ENCODE measurements around the gene PARD3.

Gene PARD3

DNA sequence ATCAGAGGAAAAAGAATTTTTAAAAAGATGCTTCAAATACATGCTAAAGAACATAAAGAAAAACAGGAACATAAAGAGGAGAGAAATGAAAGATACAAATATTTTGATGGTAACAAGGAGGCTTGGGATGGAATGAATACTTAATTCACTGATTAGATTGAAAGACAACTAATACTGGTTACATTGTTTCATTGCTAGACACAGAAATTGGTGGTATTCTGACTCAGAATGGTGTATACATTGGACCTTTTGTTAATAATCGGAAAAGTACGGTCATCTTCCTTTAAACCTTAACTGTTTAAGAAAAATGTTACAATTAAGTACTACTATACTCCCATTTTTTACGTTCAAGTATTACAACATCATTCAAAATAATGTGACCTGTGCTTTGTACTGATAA lies 567.5 kb downstream of the PARD3 start:
- in situ Hi-C loops (cut with MboI; ENCODE audit: low sequenced_read_pairs) = no loop called here

DNA sequence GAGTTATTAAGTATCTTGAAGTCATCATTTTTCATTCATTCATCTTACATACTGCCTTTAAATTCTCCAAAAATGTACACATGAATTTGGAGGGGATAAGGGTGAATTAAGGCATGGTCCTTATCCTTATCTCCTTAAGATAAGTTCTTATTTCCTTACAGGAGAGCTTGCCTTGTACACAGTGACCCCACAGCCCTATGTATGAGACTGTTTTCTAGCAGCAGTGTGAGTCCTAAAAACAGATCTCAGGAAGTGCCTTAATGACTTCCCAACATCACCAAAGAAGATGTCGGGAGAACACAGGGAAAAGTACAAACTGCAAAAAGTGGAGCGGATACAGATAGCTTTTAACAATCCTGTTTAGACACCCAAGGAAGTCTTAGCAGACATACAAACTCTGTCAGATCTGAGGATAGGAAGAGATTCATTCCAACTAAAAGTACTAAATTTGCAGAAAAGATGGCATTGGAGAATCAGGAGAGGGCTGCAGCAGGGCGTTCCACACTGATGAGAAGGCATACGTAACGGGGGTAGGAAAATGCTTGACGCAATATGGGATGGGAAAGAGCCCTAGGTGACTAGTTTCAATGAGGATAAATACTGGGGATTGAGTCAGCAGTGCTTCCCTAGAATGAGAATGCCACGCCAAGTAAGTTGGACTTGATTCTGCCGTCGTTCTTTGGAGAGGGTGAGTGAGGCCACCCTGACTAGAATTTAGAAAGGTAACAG lies 570.2 kb downstream of the PARD3 start:
- in situ Hi-C loops (cut with MboI; ENCODE audit: low sequenced_read_pairs) = no loop called here

DNA sequence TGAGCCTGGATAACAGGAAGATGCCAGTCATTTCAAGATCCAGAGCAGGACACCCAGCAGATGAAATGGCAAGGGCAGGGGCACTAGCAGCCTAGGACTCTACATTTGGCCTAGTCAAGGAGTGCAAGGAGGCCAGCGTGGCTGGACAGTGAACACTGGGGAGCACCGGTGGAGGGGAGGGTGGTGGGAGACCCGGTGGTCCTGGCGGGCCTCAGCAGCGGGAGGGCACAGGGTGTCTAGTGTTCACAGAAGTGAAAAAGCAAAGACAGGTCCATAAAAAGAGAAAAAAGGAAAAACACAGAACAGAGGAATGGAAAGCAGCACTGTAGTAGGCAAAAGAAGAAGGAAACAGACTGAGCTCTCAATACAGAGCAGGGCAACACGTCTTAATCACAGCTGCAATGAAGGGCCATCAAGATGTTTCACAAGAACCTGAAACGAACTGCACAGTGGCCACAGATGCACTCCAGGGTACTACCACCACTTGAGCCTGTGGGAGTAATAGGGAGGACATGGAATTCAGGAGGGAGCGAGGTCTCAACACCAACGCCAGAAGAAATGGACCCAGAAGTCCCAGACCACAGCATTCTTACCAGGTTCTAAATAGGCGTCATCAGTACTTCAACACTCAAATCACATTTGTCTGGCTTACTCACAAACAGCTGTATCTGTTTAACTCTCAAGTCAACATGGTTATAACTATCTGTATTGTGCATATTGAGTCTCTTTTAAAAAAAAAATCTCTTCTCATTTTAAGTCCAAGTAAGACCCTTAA lies 573.7 kb downstream of the PARD3 start:
- in situ Hi-C loops (cut with MboI; ENCODE audit: low sequenced_read_pairs) = no loop called here

DNA sequence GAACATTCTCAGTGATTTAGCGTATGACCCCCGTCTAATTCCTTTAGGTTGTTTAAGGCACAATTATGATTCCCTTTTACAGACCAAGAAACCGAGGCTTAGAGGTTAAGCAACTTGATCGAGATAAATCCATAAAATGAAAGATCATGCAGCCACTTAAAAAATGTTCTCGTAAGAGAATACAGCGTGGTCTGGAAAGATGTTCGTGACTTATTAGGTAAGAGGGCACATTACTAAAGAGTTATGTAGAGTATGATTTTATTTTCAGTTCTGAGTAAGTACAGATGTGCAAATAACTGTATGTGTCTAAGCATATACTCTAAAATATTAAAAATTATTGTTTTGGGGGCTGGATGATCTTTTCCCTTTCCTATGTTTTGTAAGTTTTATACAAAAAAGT lies 575.1 kb downstream of the PARD3 start:
- in situ Hi-C loops (cut with MboI; ENCODE audit: low sequenced_read_pairs) = no loop called here

DNA sequence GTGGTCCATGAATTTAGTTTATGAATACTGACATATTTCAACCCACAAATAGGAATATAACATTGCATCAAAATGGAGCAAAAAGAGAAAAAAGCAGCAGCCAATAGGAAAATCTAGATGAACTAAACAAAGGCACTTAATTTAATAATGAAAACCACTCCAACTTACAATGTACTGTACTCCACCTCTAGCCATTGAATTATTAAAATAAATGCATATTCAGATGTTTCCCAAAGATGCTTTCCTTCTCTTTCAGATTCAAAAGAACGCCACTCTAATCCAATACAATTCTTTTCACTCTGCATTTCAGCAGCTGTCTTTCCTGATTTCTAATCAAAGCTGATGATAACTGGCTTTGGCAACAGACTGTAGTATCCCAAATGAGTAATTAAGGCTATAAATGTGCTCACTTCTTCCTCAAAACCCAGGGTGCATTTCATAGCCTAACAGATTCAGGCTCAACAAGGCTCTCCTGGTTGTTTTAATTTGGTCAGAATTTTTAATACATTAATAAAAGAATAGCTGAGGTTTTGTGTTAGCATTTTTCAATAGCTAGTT lies 577.1 kb downstream of the PARD3 start:
- in situ Hi-C loops (cut with MboI; ENCODE audit: low sequenced_read_pairs) = no loop called here

DNA sequence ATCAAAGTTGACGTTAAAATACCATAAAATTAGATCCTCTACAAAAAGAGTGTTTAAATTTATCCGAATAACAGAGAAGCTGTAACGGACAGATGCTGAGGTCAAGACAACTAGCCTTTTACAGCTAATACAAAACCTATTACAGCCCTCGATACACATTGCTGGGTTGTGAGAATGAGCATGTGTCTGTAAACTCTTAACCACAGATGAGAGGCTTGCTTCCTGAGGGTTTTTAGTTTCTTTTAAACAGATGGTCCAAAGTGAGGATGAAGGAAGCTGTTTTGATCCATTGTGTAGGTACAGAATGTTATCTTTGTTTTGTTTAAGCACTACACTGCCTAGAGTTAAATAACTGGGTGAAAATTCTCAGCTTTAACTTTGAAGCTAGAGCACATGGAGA lies 578.2 kb downstream of the PARD3 start:
- in situ Hi-C loops (cut with MboI; ENCODE audit: low sequenced_read_pairs) = no loop called here

DNA sequence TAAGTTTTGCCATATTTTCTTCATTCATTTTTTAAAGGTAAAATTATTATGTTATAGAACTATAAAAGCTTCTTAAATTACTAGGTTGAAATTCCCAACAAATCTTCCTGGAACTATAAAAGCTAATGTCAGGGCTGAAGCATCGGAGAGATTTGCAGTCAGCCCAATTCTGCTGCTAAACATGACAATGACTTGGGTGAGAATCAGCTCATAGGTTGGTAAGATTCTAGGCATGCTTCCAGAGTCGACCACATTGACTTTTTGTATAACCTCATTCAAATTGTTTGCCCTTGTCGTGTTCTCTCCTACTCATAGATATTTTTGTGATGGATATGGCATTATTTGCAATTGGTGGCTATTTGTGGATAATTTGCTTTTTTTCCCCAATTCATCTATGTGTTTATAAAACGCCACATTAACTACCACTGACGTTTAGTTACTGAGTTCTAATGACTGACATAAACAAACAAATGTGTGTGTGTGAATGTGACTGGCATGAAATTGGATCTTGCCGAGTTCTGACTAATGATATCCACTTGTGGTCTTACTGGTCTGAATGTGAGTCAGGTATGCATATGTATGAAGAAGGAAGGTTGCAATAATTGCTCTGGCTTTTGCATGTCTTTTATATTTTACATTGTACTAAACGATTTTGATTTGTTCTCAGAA lies 579.8 kb downstream of the PARD3 start:
- in situ Hi-C loops (cut with MboI; ENCODE audit: low sequenced_read_pairs) = no loop called here

DNA sequence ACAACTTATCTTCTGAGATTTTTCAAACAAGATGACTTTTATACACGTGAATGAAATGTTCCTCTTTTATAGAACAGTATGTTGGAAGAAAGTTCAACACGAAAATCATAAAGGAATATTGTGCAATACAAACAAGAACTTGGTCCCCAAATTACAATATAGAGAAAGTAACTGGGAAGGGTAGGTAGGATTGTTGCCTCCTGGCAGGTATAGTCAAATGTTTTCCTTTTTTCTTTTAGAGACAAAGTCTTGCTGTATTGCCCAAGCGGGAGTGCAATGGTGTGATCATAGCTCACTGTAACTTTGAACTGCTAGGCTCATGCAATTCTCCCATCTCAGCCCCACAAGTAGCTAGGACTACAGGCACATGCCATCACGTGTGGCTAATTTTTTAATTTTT lies 582.6 kb downstream of the PARD3 start:
- in situ Hi-C loops (cut with MboI; ENCODE audit: low sequenced_read_pairs) = no loop called here

DNA sequence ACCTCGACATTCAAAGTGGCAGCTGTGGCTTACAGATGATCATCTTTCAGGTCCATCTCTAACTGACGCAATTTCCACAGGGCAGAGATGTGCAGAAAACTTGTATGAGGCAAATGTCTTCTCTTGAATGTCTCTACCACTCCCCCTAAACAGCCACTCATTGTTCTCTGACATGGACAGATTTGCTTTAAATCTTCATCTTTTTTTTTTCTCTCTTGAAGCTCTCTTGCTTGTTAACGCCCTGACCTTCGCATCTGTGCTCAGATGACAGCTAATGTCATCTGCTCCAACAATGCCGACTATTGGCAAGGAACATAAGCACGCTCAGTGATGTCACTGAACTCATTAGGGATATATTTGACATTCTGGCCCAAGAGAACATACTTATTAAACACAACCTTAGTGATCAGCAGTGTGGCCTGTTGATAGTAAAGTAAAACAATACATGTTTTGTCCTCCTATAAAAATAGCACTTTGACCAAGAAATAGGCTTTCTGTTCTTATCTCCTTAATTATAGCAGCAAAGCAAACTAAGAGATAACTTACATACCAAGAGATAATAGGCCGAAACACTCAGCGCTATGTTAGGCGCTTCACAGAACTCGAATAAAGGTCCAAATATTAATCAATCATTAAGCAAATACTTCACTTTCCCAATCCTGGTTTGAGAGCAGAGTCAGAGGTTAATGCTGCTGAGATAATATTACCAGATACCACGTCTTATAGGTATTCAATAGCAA lies 583.5 kb downstream of the PARD3 start:
- in situ Hi-C loops (cut with MboI; ENCODE audit: low sequenced_read_pairs) = no loop called here

DNA sequence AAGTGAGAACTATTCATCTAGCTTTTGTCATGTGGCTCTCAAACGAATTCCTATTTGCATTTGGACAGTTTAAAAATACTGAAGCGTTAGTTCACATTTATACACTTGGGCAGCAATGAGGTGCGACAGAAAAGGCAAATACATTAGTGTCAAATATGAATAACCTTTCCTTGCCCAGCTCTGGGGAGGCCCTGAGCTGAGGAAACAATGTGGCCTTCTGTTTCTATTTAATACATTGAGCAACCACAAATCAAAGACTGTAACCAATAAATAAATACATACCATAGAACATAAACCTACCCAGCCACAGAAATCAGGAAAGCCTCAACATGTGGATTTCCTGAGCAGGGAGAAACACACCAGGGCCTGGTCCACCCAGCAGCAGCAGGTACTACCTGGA lies 585.2 kb downstream of the PARD3 start:
- in situ Hi-C loops (cut with MboI; ENCODE audit: low sequenced_read_pairs) = no loop called here

DNA sequence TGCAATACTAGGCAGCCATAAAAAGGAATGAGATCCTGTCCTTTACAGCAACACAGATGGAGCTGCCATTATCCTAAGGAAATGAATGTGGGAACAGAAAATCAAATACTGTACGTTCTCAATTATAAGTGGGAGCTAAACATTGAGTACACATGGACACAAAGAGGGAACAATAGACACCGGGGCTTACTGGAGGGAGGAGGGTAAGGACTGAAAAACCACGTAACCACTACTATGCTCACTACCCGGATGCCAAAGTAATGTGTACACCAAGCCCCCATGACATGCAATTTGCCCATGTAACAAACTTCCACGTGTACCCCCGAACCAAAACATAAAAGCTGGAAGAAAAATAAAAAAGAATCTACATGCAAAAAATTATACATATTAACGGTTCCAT lies 587.0 kb downstream of the PARD3 start:
- in situ Hi-C loops (cut with MboI; ENCODE audit: low sequenced_read_pairs) = no loop called here

DNA sequence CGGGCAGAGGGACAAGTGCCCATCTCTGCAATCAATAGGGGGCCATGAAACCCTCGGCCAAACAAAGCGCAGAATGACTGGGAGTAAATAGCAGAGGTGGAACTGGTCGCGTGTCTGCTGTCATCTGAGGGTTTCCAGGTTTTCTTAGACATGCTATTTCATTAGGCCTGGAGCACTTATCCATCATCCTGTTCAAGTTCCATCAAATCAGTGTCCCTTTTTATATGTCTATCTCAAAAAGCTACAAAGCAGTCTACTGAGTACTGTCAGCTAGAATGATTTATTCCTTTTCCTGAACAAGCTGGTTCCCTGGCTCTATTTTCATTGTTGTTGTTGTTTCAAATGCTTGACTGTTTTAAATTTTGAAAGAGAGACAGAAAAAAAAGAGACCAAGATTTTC lies 590.5 kb downstream of the PARD3 start:
- in situ Hi-C loops (cut with MboI; ENCODE audit: low sequenced_read_pairs) = no loop called here

DNA sequence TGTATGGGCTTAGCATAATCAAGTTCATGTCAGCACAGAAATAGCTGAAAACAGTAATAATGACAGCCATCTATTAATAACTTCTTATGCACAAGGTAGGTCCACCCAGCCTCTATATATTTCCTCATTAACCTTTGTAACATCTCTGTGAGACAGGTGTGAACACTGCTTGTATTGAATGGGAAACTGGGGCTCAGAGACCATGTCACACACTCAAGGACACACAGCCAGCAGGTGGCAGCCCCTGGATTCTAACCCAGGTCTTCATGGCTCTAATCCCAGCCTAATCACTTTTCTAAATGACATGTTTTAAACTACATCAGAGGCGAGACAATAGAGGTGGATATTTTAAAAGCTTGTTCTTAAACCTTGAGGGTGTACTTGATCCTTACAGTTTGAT lies 591.4 kb downstream of the PARD3 start:
- in situ Hi-C loops (cut with MboI; ENCODE audit: low sequenced_read_pairs) = no loop called here

DNA sequence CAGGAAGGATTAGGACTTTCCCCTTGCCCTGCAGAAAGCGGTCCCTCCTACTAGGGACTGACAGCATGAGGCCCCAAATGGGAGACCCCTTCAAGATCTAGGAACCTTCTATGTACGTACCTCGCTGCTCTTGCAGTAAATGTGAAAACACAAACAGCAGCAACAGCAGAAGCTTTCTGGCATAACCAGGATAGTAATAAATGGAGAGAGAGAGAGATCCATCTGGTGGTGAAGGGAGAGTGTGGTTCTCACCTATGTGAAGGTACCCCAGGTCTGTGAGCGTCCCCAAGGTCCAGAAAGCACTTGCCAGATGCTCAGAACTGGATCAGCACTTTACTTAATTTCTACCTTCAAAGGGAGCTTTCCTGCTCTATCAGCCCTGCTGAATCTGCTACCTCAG lies 592.7 kb downstream of the PARD3 start:
- in situ Hi-C loops (cut with MboI; ENCODE audit: low sequenced_read_pairs) = no loop called here

DNA sequence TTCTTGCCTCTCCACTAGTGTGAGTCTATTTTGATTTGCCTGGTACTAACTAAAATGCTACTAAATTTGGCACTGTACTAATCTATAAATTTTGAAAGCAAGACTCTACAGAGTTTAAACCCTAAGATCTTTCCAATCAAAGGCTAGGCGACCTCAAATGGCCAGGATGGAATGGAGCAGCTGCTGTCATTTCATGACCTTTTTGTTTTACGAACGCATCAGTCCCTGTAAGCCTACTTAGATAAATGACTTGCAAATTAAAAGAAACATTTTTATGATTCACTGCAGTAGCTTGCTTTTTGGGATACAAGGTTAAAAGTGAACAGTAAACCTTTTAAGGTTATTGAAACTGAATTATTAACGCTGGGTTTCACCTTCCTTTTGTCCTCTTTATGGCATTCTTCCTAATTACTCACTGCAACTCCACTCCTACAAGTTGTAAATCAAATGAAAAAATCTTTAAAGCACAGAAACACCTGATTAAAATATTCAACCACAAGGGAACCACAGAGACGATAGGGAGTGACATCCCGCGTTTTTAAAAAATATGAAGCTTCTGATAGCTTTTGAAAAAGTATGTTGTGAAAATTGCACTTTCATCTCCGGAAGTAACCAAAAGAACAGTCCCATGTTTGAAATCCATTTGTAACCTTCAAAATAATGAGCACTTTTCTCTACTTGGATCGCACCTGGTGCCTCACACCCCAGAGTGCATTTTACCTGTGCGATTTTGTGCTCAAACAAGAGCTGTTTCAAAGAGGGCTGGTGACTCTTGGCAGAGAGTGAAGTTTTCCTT lies 595.1 kb downstream of the PARD3 start:
- in situ Hi-C loops (cut with MboI; ENCODE audit: low sequenced_read_pairs) = no loop called here

DNA sequence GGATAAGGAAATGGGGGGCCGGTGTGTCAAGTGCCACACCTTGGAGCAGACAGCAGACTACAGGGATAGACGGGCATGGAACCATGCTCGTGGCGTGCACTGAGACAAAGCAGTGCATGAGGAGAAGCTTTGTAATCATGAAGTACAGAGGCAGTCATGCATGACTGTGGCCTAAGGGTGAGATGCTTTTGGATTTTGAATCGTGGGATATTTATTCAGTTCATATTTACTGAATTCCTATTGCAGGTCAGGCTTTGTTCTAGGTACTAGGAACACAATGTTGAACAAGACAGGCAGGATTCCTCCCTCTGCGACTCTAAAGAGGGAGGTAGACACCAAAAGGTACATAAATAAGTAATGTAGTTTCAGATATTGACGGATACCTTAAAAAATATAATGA lies 597.6 kb downstream of the PARD3 start:
- in situ Hi-C loops (cut with MboI; ENCODE audit: low sequenced_read_pairs) = no loop called here

DNA sequence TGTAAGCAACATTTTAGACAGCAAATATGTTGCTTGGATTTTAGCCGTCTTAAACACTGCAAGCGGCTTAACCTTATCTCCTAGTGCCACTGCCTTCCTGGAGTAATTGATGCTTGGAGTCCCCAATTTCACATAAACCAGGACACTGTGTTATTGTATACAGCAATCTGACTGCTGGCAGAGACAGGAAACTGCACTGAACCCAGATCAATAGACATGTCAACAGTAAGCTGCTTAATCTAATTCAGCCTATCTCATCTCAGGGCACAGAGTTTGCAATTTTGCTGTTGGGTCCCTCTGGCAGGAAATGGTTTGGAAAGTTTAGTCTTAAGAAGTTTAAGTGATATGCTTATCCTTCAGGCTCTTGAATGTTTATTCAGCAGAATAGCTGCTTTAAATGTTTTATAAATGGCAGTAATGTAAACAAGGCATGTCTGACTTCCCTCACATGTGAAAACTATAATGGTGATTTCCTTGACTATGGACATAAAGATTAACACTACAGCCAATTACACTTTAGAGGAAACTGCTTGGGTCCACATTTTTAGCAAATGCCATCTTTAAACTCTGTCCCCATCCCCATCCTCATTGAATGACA lies 598.6 kb downstream of the PARD3 start:
- in situ Hi-C loops (cut with MboI; ENCODE audit: low sequenced_read_pairs) = no loop called here

DNA sequence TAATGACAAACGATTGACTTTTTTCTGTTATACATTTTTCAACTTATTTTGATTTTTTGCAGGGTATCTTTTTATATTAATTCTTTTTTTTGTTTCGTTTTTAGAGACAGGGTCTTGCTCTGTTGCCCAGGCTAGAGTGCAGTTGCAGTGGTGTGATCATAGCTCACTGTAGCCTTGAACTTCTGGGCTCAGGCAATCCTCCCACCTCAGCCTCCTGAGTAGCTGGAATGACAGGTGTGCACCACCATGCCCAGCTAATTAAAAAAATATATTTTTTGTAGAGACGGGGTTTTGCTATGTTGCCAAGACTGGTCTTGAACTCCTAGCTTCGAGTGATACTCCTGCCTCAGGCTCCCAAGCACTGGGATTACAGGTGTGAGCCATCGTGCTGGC lies 601.3 kb downstream of the PARD3 start:
- in situ Hi-C loops (cut with MboI; ENCODE audit: low sequenced_read_pairs) = no loop called here

DNA sequence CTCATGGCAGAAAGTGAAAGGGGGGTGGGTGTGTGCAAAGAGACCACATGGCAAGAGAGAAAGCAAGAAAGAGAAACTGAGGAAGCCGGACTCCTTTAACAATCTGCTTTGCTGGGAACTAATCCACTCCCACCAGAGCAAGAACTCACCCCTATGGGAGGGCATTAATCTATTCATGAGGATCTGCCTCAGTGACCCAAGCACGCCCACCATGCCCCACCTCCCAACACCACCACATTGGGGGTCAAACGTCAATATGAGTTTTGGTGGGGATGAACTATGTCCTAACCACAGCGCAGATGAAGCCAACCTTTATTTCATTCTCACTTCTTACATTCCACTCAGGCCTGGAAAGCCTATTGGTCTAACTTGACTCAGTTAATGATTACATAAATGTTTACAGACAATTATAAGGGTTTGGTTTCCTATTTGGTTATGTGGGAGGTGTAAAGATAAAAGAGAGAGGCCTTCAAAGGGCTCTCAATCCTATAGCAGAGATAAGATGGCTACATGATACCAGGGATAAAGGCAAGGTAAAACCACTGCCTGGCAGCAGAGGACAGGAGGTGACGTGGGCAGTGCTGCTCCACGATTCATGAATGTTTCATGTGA lies 601.8 kb downstream of the PARD3 start:
- in situ Hi-C loops (cut with MboI; ENCODE audit: low sequenced_read_pairs) = no loop called here
